Esophagus squamous epithelium (tissue), 5 donors: ENCODE results near the gene SOX21. TPM values are rescaled to one million over a fixed set of nuclear protein-coding genes. Genes with fewer than 3 reads are reported as not detected.

Source experiments
- DNase-seq: peaks from one replicate; lab custom pipeline; 2025; lab: John Stamatoyannopoulos, UW
- H3K27ac ChIP-seq, 4 donors: fragments of 200-600 bp; sonication (generic); one replicate each; pipeline ENCODE4 v1.5.1; 2016 to 2019; ENCODE audit warnings: mild to moderate bottlenecking in 1 of 4
- H3K27me3 ChIP-seq, 4 donors: fragments of 200-600 bp; sonication (generic); 1 replicate in 3 of 4; 2 replicates in 1 of 4; pipeline versions ENCODE4 v1.5.1 to v1.6.0; 2017 to 2021; ENCODE audit warnings: antibody characterized with exemption in 1 of 4
- H3K36me3 ChIP-seq, 3 donors: fragments of 200-600 bp; sonication (generic); one replicate each; pipeline ENCODE4 v1.5.1; 2016 to 2019
- H3K4me1 ChIP-seq, 3 donors: fragments of 200-600 bp; sonication (generic); one replicate each; pipeline ENCODE4 v1.5.1; 2017 to 2019
- H3K4me3 ChIP-seq, 4 donors: fragments of 200-600 bp; sonication (generic); 1 replicate in 3 of 4; 2 replicates in 1 of 4; pipeline ENCODE4 v1.5.1; 2016 to 2019; ENCODE audit warnings: mild to moderate bottlenecking in 2 of 4, moderate library complexity in 1 of 4
- H3K9me3 ChIP-seq, 3 donors: fragments of 200-600 bp; sonication (generic); one replicate each; pipeline ENCODE4 v1.5.1; 2016 to 2019
- POLR2A ChIP-seq, 4 donors: fragments of 450-650 bp; IDR thresholded peaks; one replicate each; pipeline ENCODE4 v1.6.1; 2017; ENCODE audit warnings: antibody characterized with exemption in 4 of 4, mild to moderate bottlenecking in 4 of 4, moderate library complexity in 3 of 4
- WGBS, 2 donors: methylation state at CpG; one replicate each; pipeline ENCODE4 v1.1.5; 2018; 5-methylcytosine and 5-hydroxymethylcytosine counted together
- intact Hi-C: fragments of 100-400 bp; cut with DNase I; formaldehyde crosslinking; loops from one replicate; pipeline ENCODE4 v1.15.0; 2022
- total RNA-seq, 4 donors: library from RNA; depleted of rRNA; stranded (reverse); fragments of >200 nt; gene quantifications; one replicate each; pipeline ENCODE4 v1.1.0, GENCODE V29; 2016
- TF ChIP-seq, protein P1 (sequence below), 6 experiments: fragments of 450-650 bp in 4 of 6; fragments of 200-600 bp in 2 of 6; sonication (generic) in 2 of 6; IDR thresholded peaks; one replicate each; pipeline ENCODE4 v1.5.1; 2016 to 2019; ENCODE audit warnings: antibody characterized with exemption in 6 of 6, mild to moderate bottlenecking in 4 of 6, moderate library complexity in 4 of 6
- donor health status: DM: yes; HTN: yes; CAD: no.

Gene SOX21
- total RNA-seq, 4 donors from 2014 or later, result 6.7 to 11.6 (median 10.1) TPM

DNA sequence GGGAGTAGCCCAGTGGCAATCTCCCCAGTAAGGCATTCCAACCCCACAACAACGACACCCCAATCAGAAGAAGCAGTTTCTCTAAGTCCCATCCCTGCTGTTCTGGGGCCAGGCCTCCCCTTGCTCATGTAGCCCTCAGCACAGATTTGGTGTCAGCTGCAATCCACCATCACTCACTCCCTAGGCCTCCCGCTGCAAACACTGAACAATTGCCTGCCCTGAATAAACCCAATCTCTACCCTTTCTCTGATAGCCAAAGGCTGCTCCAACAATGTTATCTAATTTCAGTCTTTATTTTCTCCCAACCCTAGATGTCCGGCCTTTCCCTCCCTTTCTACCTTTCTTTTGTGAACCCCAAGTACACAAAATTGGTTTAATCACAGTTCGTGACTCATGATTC lies 5.6 kb upstream of the SOX21 start:
- H3K4me1 ChIP-seq, result peaks cover 4 to 46% (median 6%) of the 10 kb centered on the region in 3 donors
- no peaks in the 10 kb centered on the region for H3K36me3 ChIP-seq
- H3K27ac ChIP-seq, result peak overlapping the region in 1 of 4 donors; percentile 42
- H3K4me3 ChIP-seq, result no peak overlapping the region
- intact Hi-C loops, result no loop called here
- peaks cover 0 to 67% (median 5%) of the 10 kb centered on the region in 4 donors for H3K27me3 ChIP-seq
- WGBS, 2 donors, result 68 to 74% methylated on average over 4 of the region's 4 CpGs
- TF ChIP-seq, protein P1, sequence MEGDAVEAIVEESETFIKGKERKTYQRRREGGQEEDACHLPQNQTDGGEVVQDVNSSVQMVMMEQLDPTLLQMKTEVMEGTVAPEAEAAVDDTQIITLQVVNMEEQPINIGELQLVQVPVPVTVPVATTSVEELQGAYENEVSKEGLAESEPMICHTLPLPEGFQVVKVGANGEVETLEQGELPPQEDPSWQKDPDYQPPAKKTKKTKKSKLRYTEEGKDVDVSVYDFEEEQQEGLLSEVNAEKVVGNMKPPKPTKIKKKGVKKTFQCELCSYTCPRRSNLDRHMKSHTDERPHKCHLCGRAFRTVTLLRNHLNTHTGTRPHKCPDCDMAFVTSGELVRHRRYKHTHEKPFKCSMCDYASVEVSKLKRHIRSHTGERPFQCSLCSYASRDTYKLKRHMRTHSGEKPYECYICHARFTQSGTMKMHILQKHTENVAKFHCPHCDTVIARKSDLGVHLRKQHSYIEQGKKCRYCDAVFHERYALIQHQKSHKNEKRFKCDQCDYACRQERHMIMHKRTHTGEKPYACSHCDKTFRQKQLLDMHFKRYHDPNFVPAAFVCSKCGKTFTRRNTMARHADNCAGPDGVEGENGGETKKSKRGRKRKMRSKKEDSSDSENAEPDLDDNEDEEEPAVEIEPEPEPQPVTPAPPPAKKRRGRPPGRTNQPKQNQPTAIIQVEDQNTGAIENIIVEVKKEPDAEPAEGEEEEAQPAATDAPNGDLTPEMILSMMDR (IDR thresholded peaks at IDR 0.05), result no peak
- no peak for TF ChIP-seq POLR2A (IDR thresholded peaks at IDR 0.05)
- no peaks in the 10 kb centered on the region for H3K9me3 ChIP-seq
- no peak for DNase-seq

- H3K27me3 ChIP-seq, result peaks cover 0 to 72% (median 5%) of the 10 kb centered on the region in 4 donors
- intact Hi-C loops, result no loop called here
- peaks cover 5 to 62% (median 17%) of the 10 kb centered on the region in 3 donors for H3K4me1 ChIP-seq
- TF ChIP-seq, protein P1 (IDR thresholded peaks at IDR 0.05), result peak in 4 of 6 experiments; percentile 11 to 42 (median 18)
- no peak for TF ChIP-seq POLR2A (IDR thresholded peaks at IDR 0.05)
- no peak overlapping the region for H3K4me3 ChIP-seq
- H3K27ac ChIP-seq, result peak overlapping the region in 1 of 4 donors; percentile 11
- 57 to 59% methylated on average over 5 of the region's 5 CpGs for WGBS, 2 donors
- H3K36me3 ChIP-seq, result no peaks in the 10 kb centered on the region
- H3K9me3 ChIP-seq, result no peaks in the 10 kb centered on the region
- no peak for DNase-seq
Measured at GRCh38 chr13:94716016-94716415, 3.7 kb upstream of the SOX21 start.

GRCh38 chr13:94713561-94714182 lies 1.3 kb upstream of the SOX21 start:
- WGBS, 2 donors, result 9 to 12% methylated on average over 3 of the region's 22 CpGs
- Histone ChIP-seq H3K36me3 (no peaks in the 10 kb centered on the region), H3K27ac (peak overlapping the region; percentile 45 to 90 (median 87)), H3K27me3 (peaks cover 0 to 84% (median 11%) of the 10 kb centered on the region in 4 donors), H3K4me3 (peak overlapping the region; percentile 66 to 75 (median 69)), H3K4me1 (peaks cover 8 to 83% (median 17%) of the 10 kb centered on the region in 3 donors), H3K9me3 (no peaks in the 10 kb centered on the region)
- DNase-seq, result no peak
- intact Hi-C loops, result no loop called here
- TF ChIP-seq, protein P1 (IDR thresholded peaks at IDR 0.05), result no peak
- TF ChIP-seq POLR2A (IDR thresholded peaks at IDR 0.05), result no peak

- TF ChIP-seq, protein P1 (IDR thresholded peaks at IDR 0.05), result no peak
- TF ChIP-seq POLR2A (IDR thresholded peaks at IDR 0.05), result peak in 2 of 4 donors; percentile 23 to 40
- H3K9me3 ChIP-seq, result no peaks in the 10 kb centered on the region
- peak overlapping the region; percentile 45 to 90 (median 87) for H3K27ac ChIP-seq
- no peak for DNase-seq
- peak overlapping the region; percentile 66 to 75 (median 69) for H3K4me3 ChIP-seq
- no peaks in the 10 kb centered on the region for H3K36me3 ChIP-seq
- H3K27me3 ChIP-seq, result peaks cover 0 to 91% (median 14%) of the 10 kb centered on the region in 4 donors
- peaks cover 8 to 89% (median 17%) of the 10 kb centered on the region in 3 donors for H3K4me1 ChIP-seq
- intact Hi-C loops, result no loop called here
- 0% methylated on average over 14 of the region's 79 CpGs; no CpG with 5 or more reads in 1 of the 2 donors for WGBS, 2 donors
Measured at GRCh38 chr13:94712812-94713560, 641 bp upstream of the SOX21 start.
